Pancreas (tissue), 10 donors: ENCODE data around the gene B3GNT8. TPM values are rescaled to one million over a fixed set of nuclear protein-coding genes. Genes with fewer than 3 reads are reported as not detected.

Experiments used
- ATAC-seq, 4 donors: fragments of 200-7000 bp; cut with Tn5 transposase; one replicate each; pipeline versions ENCODE4 v1.8.0 to v1.9.1; 2020; ENCODE audit warnings: mild to moderate bottlenecking in 4 of 4, moderate library complexity in 4 of 4
- DNase-seq, 6 donors: peaks; one replicate each; pipeline ENCODE4 v3.0.0-alpha.2; 2020
- FAIRE-seq: peaks from 2 replicates; lab custom pipeline; 2012; peaks lifted over from hg19 to GRCh38; lab: Jason Lieb, UNC
- H3K27ac ChIP-seq, 4 donors: fragments of 200-600 bp; sonication (generic); 1 replicate in 3 of 4; 2 replicates in 1 of 4; pipeline versions ENCODE4 v1.5.0 to v1.8.0; 2020
- H3K27me3 ChIP-seq, 4 donors: fragments of 200-600 bp; one replicate each; pipeline ENCODE4 v1.8.0; 2021
- H3K36me3 ChIP-seq, 3 donors: fragments of 200-600 bp; sonication (generic) in 1 of 3; one replicate each; pipeline versions ENCODE4 v1.5.0 to v1.8.0; 2020 to 2021
- H3K4me1 ChIP-seq, 3 donors: fragments of 200-600 bp; one replicate each; pipeline ENCODE4 v1.8.0; 2021
- H3K4me3 ChIP-seq, 4 donors: fragments of 200-600 bp; sonication (generic) in 2 of 4; one replicate each; pipeline versions ENCODE4 v1.5.0 to v1.8.0; 2020 to 2021
- H3K9me3 ChIP-seq, 4 donors: fragments of 200-600 bp; one replicate each; pipeline ENCODE4 v1.8.0; 2021
- CTCF ChIP-seq, 4 donors: fragments of 200-600 bp; sonication (generic) in 3 of 4; IDR thresholded peaks; one replicate each; pipeline versions ENCODE4 v1.5.0 to v1.8.0; 2021; ENCODE audit warnings: antibody characterized with exemption in 4 of 4
- WGBS, 2 donors: extraction: QIAGEN DNeasy Blood & Tissue Kit; methylation state at CpG; one replicate each; pipeline ENCODE4 v1.1.7; 2013; 5-methylcytosine and 5-hydroxymethylcytosine counted together
- intact Hi-C, 3 donors: fragments of 100-400 bp; cut with DNase I; formaldehyde crosslinking; loops; one replicate each; pipeline versions ENCODE4 v1.11.1 to v1.14.2; 2022
- polyA plus RNA-seq, 2 donors: library from polyadenylated mRNA; stranded (reverse); fragments of 200-250 nt; gene quantifications; one replicate each; pipeline ENCODE4 v1.2.3, GENCODE V29; 2013
- total RNA-seq, 6 donors: library from RNA; stranded (reverse); fragmentation: NEBNext Ultra II Directional in 4 of 6; extraction: Animal tissue kit (Norgen Biotek cat#: 25700) in 4 of 6; gene quantifications; one replicate each; pipeline versions ENCODE4 v1.2.1 to v1.2.4, GENCODE V29; 2021 to 2023
- donor health status: healthy with polysubstance abuse.
- donor health status: DM: no; HTN: no; CAD: no; lungs with moderate emphysema.
- donor health status: DM: no; HTN: no; CAD: no.
- donor health status: control.
- donor health status: control.
- donor health status: Bipolar disorder and iron deficiency.
- donor health status: DM: yes; HTN: yes; CAD: no.
- donor health status: DM: no; HTN: no; CAD: no.
- donor health status: DM: no; HTN: no; CAD: no.
- donor health status: DM: yes; HTN: yes; CAD: no.

The B3GNT8 gene
- total and polyA plus RNA-seq, 8 donors, result 0.41 to 4.5 (median 1.5) TPM

DNA sequence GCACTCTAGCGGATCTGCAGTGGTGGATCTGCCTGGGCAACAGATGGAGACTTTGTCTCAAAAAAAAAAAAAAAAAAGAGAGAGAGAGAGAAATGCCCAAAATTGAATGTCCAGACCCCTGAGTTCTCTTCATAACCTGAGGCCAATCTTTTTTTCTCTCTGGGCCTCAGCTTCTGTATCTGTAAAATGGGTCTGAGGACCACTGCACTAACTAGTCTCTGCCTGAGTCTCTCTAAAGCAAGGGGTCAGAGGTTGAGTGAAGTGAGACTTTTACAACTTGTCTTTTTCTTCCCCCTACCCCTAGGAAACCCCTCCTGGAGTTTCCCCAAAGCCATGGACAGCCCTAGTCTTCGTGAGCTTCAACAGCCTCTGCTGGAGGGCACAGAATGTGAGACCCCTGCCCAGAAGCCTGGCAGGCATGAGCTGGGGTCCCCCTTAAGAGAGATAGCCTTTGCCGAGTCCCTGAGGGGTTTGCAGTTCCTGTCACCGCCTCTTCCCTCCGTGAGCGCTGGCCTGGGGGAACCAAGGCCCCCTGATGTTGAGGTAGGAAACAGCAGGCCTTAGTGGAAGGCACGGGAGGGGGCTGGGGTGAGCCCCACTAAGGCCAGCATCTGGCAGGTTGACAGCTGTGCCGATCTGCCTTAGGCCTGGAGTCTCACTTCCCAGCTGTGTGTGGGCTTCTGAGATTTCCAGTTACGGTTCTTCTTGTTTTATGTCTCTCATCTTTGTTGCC, 49.0 kb downstream of the B3GNT8 start:
- no peak for ATAC-seq
- TF ChIP-seq CTCF (IDR thresholded peaks at IDR 0.05), result no peak

GRCh38 chr19:41376998-41377365, 50.2 kb downstream of the B3GNT8 start:
- ATAC-seq (peak; percentile 19 to 44 (median 26)), DNase-seq (no peak), FAIRE-seq (no peak)
- H3K27ac ChIP-seq, result peak overlapping the region; percentile 27 to 76 (median 54)
- 44 to 46% methylated on average over 8 of the region's 8 CpGs for WGBS, 2 donors
- H3K9me3 ChIP-seq, result no peaks in the 10 kb centered on the region
- intact Hi-C loops, result no loop called here
- H3K36me3 ChIP-seq, result no peaks in the 10 kb centered on the region
- peak overlapping the region in 3 of 4 donors; percentile 45 to 62 (median 49) for H3K4me3 ChIP-seq
- no peak for TF ChIP-seq CTCF (IDR thresholded peaks at IDR 0.05)
- H3K4me1 ChIP-seq, result peaks cover 11 to 13% (median 13%) of the 10 kb centered on the region in 3 donors
- no peaks in the 10 kb centered on the region for H3K27me3 ChIP-seq

More for the DNA sequence above, 49.0 kb downstream of the B3GNT8 start:
- Histone ChIP-seq H3K36me3 (peaks cover 0 to 3% (median 0%) of the 10 kb centered on the region in 3 donors), H3K27me3 (no peaks in the 10 kb centered on the region), H3K27ac (no peak overlapping the region), H3K9me3 (no peaks in the 10 kb centered on the region), H3K4me3 (no peak overlapping the region), H3K4me1 (peaks cover 11 to 13% (median 13%) of the 10 kb centered on the region in 3 donors)
- FAIRE-seq, result no peak
- 72 to 78% methylated on average over 9 of the region's 9 CpGs for WGBS, 2 donors
- DNase-seq, result no peak
- intact Hi-C loops, result no loop called here

- FAIRE-seq (no peak), ATAC-seq (peak; percentile 62 to 78 (median 65)), DNase-seq (peak in 4 of 6 donors; percentile 36 to 79 (median 48))
- H3K4me1 ChIP-seq, result peaks cover 11 to 13% (median 13%) of the 10 kb centered on the region in 3 donors
- H3K27me3 ChIP-seq, result no peaks in the 10 kb centered on the region
- intact Hi-C loops, result no loop called here
- H3K27ac ChIP-seq, result peak within 1 kb of the TSS; percentile 27 to 76 (median 54)
- no peak for TF ChIP-seq CTCF (IDR thresholded peaks at IDR 0.05)
- no peaks in the 10 kb centered on the region for H3K36me3 ChIP-seq
- H3K4me3 ChIP-seq, result peak within 1 kb of the TSS; percentile 45 to 65 (median 56)
- no peaks in the 10 kb centered on the region for H3K9me3 ChIP-seq
- WGBS, 2 donors, result 2% methylated on average over 45 to 47 of the region's 47 CpGs
Measured at GRCh38 chr19:41376241-41376997, 50.8 kb downstream of the B3GNT8 start, which contains the start of gene TMEM91. TSS of gene TMEM91 (plus strand) at chr19:41376533. CDS start at chr19:41378310, 1,777 bp downstream.

Other genes with a start within 250 kb of the B3GNT8 start
- gene CYP2S1, start 234.2 kb downstream of the B3GNT8 start, total RNA-seq, result 1 to 10 TPM in 3 of 6 donors, under 1 TPM in 3; 0.09 to 2.6 (median 0.86) TPM
- under 1 TPM; 0.23 to 0.30 TPM for gene CYP2S1, start 234.2 kb downstream of the B3GNT8 start, polyA plus RNA-seq
- gene AXL, start 208.2 kb downstream of the B3GNT8 start, total RNA-seq, result 10 to 100 TPM in 1 of 6 donors, 1 to 10 TPM in 5; 1.2 to 16.6 (median 5.2) TPM
- gene AXL, start 208.2 kb downstream of the B3GNT8 start, polyA plus RNA-seq, result 1 to 10 TPM; 2.4 to 2.8 TPM
- 100 to 1,000 TPM in 1 of 6 donors, 10 to 100 TPM in 5; 74.0 to 101 (median 83.8) TPM for gene HNRNPUL1, start 163.0 kb downstream of the B3GNT8 start, total RNA-seq
- 10 to 100 TPM; 49.2 to 63.1 TPM for gene HNRNPUL1, start 163.0 kb downstream of the B3GNT8 start, polyA plus RNA-seq
- gene CCDC97, start 117.2 kb downstream of the B3GNT8 start, total RNA-seq, result 10 to 100 TPM in 5 of 6 donors, 1 to 10 TPM in 1; 9.4 to 19.2 (median 13.1) TPM
- 10 to 100 TPM; 11.3 to 12.4 TPM for gene CCDC97, start 117.2 kb downstream of the B3GNT8 start, polyA plus RNA-seq
- 10 to 100 TPM in 2 of 6 donors, 1 to 10 TPM in 4; 3.3 to 32.3 (median 6.9) TPM for gene TGFB1, start 73.5 kb downstream of the B3GNT8 start, total RNA-seq
- gene TGFB1, start 73.5 kb downstream of the B3GNT8 start, polyA plus RNA-seq, result 1 to 10 TPM; 4.0 to 6.0 TPM
- 1 to 10 TPM; 1.5 to 5.7 (median 2.2) TPM for gene B9D2, start 63.2 kb downstream of the B3GNT8 start, total RNA-seq
- 1 to 10 TPM; 4.5 to 7.5 TPM for gene B9D2, start 63.2 kb downstream of the B3GNT8 start, polyA plus RNA-seq
- gene TMEM91, start 50.8 kb downstream of the B3GNT8 start, total RNA-seq, result 1 to 10 TPM; 3.8 to 5.9 (median 4.8) TPM
- 10 to 100 TPM; 24.8 to 33.0 TPM for gene TMEM91, start 50.8 kb downstream of the B3GNT8 start, polyA plus RNA-seq
- gene EXOSC5, start 30.0 kb downstream of the B3GNT8 start, total RNA-seq, result 10 to 100 TPM; 10.7 to 33.7 (median 14.4) TPM
- gene EXOSC5, start 30.0 kb downstream of the B3GNT8 start, polyA plus RNA-seq, result 10 to 100 TPM; 14.3 to 15.3 TPM
- gene BCKDHA, start 29.6 kb downstream of the B3GNT8 start, total RNA-seq, result 10 to 100 TPM in 5 of 6 donors, 1 to 10 TPM in 1; 9.3 to 29.3 (median 18.6) TPM
- gene BCKDHA, start 29.6 kb downstream of the B3GNT8 start, polyA plus RNA-seq, result 10 to 100 TPM; 23.6 to 34.2 TPM
- gene DMAC2, start 12.5 kb upstream of the B3GNT8 start, total RNA-seq, result 10 to 100 TPM; 16.2 to 25.5 (median 24.7) TPM
- gene DMAC2, start 12.5 kb upstream of the B3GNT8 start, polyA plus RNA-seq, result 10 to 100 TPM; 19.0 to 23.6 TPM
- gene ERICH4, start 15.8 kb upstream of the B3GNT8 start, total RNA-seq, result not detected
- not detected for gene ERICH4, start 15.8 kb upstream of the B3GNT8 start, polyA plus RNA-seq
- gene CEACAM21, start 148.8 kb upstream of the B3GNT8 start, total RNA-seq, result 1 to 10 TPM in 1 of 6 donors, under 1 TPM in 3, not detected in 2; 0.09 to 1.2 (median 0.53) TPM
- gene CEACAM21, start 148.8 kb upstream of the B3GNT8 start, polyA plus RNA-seq, result 1 to 10 TPM in 1 of 2 donors, under 1 TPM in 1; 0.23 to 1.2 TPM
- 1 to 10 TPM in 2 of 6 donors, under 1 TPM in 4; 0.46 to 1.1 (median 0.54) TPM for gene CEACAM4, start 199.7 kb upstream of the B3GNT8 start, total RNA-seq
- 1 to 10 TPM in 1 of 2 donors, under 1 TPM in 1; 0.30 to 1.1 TPM for gene CEACAM4, start 199.7 kb upstream of the B3GNT8 start, polyA plus RNA-seq